NCI-H2196 (cell line): ENCODE measurements around the gene RBM17.
"Not testable (repeated sequence)": the region's sequence is repeated elsewhere in the genome, so short reads cannot be mapped to it uniquely, and the experiment has no call there.

ENCODE experiments used
- DNase-seq: peaks from one replicate; lab custom pipeline; 2025; ENCODE audit not compliant: unreplicated experiment; lab: John Stamatoyannopoulos, UW

RBM17 gene

GRCh38 chr10:6135039-6135438 is 46.2 kb downstream of the RBM17 start:
- DNase-seq, result no peak

GRCh38 chr10:6135589-6136168 is 46.8 kb downstream of the RBM17 start:
- DNase-seq, result no peak

GRCh38 chr10:6136215-6137201 is 47.7 kb downstream of the RBM17 start:
- no peak for DNase-seq

GRCh38 chr10:6138456-6138855 is 49.6 kb downstream of the RBM17 start:
- DNase-seq, result no peak

DNA sequence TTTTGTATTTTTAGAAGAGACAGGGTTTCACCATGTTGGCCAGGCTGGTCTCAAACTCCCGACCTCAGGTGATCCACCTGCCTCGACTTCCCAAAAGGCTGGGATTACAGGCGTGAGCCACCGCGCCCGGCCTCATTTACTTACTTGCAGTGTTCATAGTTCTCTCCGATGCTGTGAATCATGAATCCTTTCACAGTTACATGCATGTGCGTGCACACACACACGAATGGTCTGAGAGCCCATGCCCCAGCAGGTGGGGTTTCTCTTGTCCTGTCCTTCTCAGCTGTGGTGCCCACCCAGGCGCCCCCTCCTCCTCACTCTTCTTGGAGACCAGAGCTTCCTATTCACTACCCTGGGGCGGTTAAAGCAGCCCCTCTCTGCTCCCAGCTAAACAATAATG is 50.6 kb downstream of the RBM17 start:
- DNase-seq, result no peak

DNA sequence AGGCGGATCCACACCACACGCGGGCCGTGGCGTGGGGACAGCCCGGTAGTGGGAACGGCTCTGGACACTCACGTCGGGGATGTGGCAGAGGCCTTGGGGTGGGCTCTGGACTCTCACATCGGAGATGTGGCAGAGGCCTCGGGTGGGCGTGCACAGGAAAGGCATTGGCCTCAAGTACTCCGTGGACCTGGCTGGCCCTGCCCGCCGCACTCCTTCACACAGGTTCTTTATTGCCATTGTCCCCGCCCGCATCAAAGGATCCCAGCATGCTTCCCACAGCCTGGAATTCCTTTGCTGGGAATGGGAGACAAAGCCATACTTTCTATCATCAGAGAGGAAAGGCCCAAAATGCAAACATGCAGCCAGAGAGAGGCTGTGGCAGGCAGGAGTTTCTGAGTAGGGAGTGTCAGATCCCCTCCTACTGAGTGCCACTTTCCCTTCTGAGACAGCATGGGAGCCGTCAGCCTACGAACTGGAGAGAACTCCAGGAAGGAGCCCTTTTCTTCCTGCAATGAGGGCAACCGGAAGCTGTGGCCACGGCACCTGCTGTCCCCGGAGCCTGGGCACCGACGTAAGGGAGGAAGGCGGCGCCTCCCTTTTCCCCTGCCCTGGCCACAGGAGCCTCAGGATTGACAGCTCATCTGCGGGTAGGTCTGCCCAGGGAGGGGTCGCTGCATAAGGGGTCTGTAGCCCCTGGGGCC is 51.5 kb downstream of the RBM17 start:
- no peak for DNase-seq

- DNase-seq, result no peak
Measured at GRCh38 chr10:6140965-6141295, 52.1 kb downstream of the RBM17 start.

DNA sequence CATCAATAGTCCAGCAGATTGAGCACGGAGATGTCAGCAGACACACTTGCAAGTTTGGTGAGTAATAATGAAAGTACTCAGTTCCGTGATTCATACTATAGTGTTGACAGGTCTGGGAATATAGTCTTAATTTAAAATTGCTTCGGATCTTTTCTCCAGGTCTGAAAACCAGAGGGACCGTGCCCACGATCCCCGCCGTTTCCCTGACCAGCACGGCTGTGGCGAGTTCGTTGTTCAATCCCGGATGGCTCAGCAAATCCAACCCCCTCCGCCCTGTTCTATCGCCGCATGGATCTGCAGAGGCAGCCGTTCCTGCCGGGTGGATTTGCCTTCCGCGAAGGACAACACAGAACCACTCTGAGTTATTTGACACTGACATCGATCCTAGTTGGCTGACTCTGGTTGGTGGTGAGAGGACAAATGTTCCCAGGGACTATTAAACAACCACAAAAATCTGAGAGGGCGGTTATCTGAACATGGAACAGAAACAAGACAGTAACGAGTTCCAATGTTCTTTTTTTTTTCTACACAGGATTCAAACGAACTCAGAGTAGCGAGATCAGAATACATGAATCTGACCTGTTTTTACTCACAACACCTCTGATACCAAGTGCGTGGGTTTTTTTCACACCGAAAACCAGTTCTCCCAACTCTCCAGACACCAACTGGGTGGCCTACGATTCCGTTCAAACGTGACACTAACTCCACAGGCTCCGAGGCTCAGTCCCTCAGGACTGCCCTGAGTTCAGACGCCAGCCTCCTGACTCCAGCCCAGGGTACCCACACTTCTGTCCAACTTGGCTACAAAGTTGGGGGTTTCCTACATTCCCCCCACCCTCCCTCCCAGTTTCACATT is 52.7 kb downstream of the RBM17 start:
- DNase-seq, result no peak

GRCh38 chr10:6142186-6142585 is 53.4 kb downstream of the RBM17 start:
- not testable (repeated sequence) for DNase-seq

- no peak for DNase-seq
Measured at GRCh38 chr10:6142644-6143043, 53.8 kb downstream of the RBM17 start.

DNA sequence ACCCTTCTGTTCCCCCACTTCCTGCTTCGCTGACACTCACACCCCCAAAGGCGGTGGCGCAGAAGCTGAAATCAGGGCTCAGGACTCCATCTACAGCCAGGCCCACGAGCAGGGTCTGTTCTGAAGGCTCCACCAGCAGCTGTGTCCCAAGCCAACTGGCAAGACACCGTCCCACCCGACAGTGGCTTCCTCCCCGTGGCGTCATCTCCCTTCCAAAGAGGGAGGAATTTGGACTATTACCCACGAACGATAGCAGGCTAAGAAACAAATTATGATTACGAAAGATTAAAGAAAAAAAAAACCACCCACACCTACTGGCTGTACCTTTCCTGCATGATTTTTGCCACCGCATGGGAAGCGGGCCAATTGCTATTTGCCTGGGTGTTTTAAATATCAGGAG is 54.3 kb downstream of the RBM17 start:
- DNase-seq, result no peak

- DNase-seq, result peak; percentile 47
Measured at GRCh38 chr10:6144406-6145165, 55.8 kb downstream of the RBM17 start.

- DNase-seq, result no peak
Measured at GRCh38 chr10:6145166-6145987, 56.5 kb downstream of the RBM17 start.

- no peak for DNase-seq
Measured at GRCh38 chr10:6146013-6146785, 57.4 kb downstream of the RBM17 start.

- DNase-seq, result no peak
Measured at GRCh38 chr10:6146921-6147320, 58.1 kb downstream of the RBM17 start.

DNA sequence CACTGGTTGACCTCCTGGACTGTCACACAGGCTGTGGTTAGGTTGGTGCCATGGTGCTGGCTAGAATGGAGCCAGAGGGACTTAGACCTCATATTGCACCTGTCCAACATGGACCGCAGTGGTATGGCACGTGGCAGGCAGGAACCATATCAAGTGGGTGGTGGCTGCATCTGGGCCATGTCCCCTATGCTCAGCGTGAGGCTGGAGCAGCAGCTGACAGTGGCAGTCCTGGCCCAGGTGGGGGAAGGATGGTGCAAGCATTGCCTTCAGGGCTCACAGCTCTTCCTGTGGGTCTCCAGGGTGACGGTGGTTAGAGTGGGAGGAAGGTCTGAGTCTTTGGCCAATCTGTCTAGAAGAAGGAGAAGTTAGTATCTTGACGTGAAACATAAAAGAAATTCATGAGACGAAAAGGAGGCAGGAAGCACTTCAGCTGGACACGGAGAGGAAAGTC is 59.4 kb downstream of the RBM17 start:
- no peak for DNase-seq

DNA sequence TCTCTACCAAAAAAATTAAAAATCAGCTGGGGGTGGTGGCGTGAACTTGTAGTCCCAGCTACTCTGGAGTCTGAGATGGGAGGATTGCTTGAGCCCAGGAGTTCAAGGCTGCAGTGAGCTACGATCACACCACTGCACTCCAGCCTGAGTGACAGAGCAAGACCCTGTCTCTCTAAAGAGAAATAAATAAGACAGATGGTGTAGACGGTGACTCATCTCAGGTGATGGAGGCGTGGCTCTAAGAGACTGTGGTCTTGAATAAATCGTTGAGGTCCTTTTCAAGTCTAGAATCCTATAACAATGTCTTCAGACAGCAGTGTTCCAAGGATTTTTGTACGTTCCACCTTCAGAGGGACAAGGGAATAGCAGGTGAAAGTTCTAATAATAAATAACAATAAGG is 60.1 kb downstream of the RBM17 start:
- no peak for DNase-seq

GRCh38 chr10:6151087-6151977 is 62.5 kb downstream of the RBM17 start:
- DNase-seq, result no peak
